GM18520 (cell line): ENCODE data around the gene THAP4.

ENCODE experiments used
- ATAC-seq: cut with Tn5 transposase; IDR thresholded peaks from one replicate; pipeline ENCODE4 v1.9.1; 2021; ENCODE audit not compliant: unreplicated experiment

THAP4 gene

GRCh38 chr2:241640165-241640795 lies 3.3 kb upstream of the THAP4 start:
- no peak for ATAC-seq

GRCh38 chr2:241639385-241639784 lies 2.4 kb upstream of the THAP4 start:
- ATAC-seq: no peak

GRCh38 chr2:241638940-241639339 lies 2.0 kb upstream of the THAP4 start:
- no peak for ATAC-seq

- peak; percentile 5 for ATAC-seq
Measured at GRCh38 chr2:241637795-241638660, 1.1 kb upstream of the THAP4 start.

GRCh38 chr2:241636182-241637017 lies 558 bp downstream of the THAP4 start:
- ATAC-seq: peak; percentile 17

GRCh38 chr2:241635756-241636155 lies 1.2 kb downstream of the THAP4 start:
- no peak for ATAC-seq

GRCh38 chr2:241633561-241633960 lies 3.4 kb downstream of the THAP4 start:
- ATAC-seq: no peak

GRCh38 chr2:241632478-241633325 lies 4.3 kb downstream of the THAP4 start:
- ATAC-seq: no peak

- no peak for ATAC-seq
Measured at GRCh38 chr2:241629762-241630435, 7.1 kb downstream of the THAP4 start.

GRCh38 chr2:241627675-241628074 lies 9.3 kb downstream of the THAP4 start:
- ATAC-seq: no peak

GRCh38 chr2:241620419-241620769 lies 16.6 kb downstream of the THAP4 start:
- no peak for ATAC-seq

- ATAC-seq: no peak
Measured at GRCh38 chr2:241619597-241620418, 17.1 kb downstream of the THAP4 start.

- no peak for ATAC-seq
Measured at GRCh38 chr2:241618829-241619228, 18.1 kb downstream of the THAP4 start.

GRCh38 chr2:241618296-241618805 lies 18.6 kb downstream of the THAP4 start:
- no peak for ATAC-seq

GRCh38 chr2:241617431-241618154 lies 19.4 kb downstream of the THAP4 start:
- ATAC-seq: no peak

GRCh38 chr2:241616168-241617125 lies 20.5 kb downstream of the THAP4 start:
- no peak for ATAC-seq

GRCh38 chr2:241615522-241616052 lies 21.4 kb downstream of the THAP4 start:
- no peak for ATAC-seq
